ENCODE results near the gene VGF.
"Not testable (repeated sequence)": the region's sequence is repeated elsewhere in the genome, so short reads cannot be mapped to it uniquely, and the experiment has no call there.

VGF gene

DNA sequence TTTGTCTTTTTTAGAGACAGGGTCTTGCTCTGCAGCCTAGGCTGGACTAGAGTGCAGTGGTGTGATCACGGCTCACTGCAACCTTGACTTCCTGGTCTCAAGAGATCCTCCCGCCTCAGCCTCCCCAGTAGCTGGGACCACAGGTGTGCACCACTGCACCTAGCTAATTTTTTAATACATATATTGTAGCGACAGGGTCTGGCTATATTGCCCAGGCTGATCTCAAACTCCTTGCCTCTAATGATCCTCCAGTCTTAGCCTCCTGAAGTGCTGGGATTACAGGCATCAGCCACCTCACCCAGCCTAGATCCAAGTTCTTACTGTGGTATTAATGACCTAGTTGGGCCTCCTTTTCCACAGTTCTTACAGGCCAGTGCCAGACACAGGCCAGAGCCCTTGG is 50.2 kb downstream of the VGF start:
- Histone ChIP-seq H3K4me1 (ENCODE audit: insufficient read depth, low read length) (peaks cover 14% of the 10 kb centered on the region; the same call in 1 of the 2 replicates), H3K36me3 (ENCODE audit: insufficient read depth, low read length) (no peaks in the 10 kb centered on the region), H3K9me3 (ENCODE audit: control insufficient read depth, insufficient read depth, low read length) (no peaks in the 10 kb centered on the region)

DNA sequence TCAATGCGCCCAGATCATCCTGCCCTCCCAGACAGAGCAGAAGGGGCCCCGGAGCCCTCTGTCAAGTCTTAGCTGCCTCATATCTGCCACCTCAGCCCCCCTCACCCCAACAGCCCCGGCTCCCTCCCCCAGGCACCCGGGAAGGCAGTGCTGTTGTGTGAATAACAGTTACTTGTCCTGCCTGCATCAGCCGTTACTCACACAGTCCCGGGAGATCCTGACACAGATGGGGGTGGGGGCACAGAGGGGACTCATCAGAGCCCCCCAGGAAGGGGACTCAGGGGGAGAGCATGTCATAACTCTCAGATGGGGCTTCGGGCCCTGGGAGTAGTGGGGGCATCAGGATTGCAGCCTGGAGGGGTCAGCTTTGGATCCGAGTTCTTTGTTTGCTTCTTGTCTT is 50.9 kb downstream of the VGF start:
- Histone ChIP-seq H3K4me1 (ENCODE audit: insufficient read depth, low read length) (peaks cover 8% of the 10 kb centered on the region; the same call in 1 of the 2 replicates), H3K9me3 (ENCODE audit: control insufficient read depth, insufficient read depth, low read length) (no peaks in the 10 kb centered on the region), H3K9ac (ENCODE audit: low read depth, low read length) (no peak overlapping the region), H3K36me3 (ENCODE audit: insufficient read depth, low read length) (no peaks in the 10 kb centered on the region)

More for the DNA sequence above, 50.2 kb downstream of the VGF start:
- H3K9ac ChIP-seq (ENCODE audit: low read depth, low read length) = no peak overlapping the region

DNA sequence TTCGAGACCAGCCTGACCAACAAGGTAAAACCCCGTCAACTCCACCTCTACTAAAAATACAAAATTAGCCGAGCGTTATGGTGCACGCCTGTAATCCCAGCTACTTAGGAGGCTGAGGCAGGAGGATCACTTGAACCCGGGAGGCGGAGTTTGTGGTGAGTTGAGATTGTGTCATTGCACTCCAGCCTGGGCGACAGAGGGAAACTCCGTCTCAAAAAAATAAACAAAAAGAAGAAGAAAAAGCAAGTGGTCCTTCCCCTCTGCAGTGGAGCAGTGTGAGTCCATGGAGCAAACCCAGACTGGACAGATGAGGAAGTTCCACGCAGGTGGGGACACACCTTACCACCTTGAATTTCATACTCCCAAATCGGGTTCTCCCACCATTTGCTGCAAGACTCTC is 51.5 kb downstream of the VGF start:
- Histone ChIP-seq H3K36me3 (ENCODE audit: insufficient read depth, low read length) (no peaks in the 10 kb centered on the region), H3K9ac (ENCODE audit: low read depth, low read length) (no peak overlapping the region), H3K9me3 (ENCODE audit: control insufficient read depth, insufficient read depth, low read length) (no peaks in the 10 kb centered on the region), H3K4me1 (ENCODE audit: insufficient read depth, low read length) (peaks cover 12% of the 10 kb centered on the region; the same call in 1 of the 2 replicates)

DNA sequence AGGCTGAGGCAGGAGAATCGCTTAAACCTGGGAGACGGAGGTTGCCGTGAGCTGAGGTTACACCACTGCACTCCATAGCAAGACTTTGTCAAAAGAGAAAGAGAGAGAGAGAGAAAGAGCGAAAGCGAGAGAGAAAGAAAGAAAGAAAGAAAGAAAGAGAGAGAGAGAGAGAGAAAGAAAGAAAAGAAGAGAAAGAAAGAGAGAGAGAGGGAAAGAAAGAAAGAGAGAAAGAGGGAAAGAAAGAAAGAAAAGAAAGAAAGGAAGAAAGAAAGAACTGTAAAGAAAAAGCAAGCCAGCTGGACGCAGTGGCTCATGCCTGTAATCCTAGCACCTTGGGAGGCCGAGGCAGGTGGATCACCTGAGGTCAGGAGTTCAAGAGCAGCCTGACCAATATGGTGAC is 52.2 kb downstream of the VGF start:
- not testable (repeated sequence) for H3K36me3 ChIP-seq (ENCODE audit: insufficient read depth, low read length); H3K9ac ChIP-seq (ENCODE audit: low read depth, low read length); H3K9me3 ChIP-seq (ENCODE audit: control insufficient read depth, insufficient read depth, low read length)
- peaks cover 17% of the 10 kb centered on the region; the same call in 1 of the 2 replicates for H3K4me1 ChIP-seq (ENCODE audit: insufficient read depth, low read length)

Measured in ES-I3 (cell line).